Measurements from ENCODE around the gene SEL1L. TPM values are rescaled to one million over a fixed set of nuclear protein-coding genes. Genes with fewer than 3 reads are reported as not detected.

Gene SEL1L
- total RNA-seq, 1 experiment from 2014 or later: 41.4 TPM

GRCh38 chr14:81435048-81435390 lies 98.6 kb downstream of the SEL1L start:
- peaks cover 36% of the 10 kb centered on the region for H3K27me3 ChIP-seq (ENCODE audit: insufficient read depth, low read length)
- BruUV-seq (replicated peaks): no TSS peak
- DNase-seq (ENCODE audit: low read depth, low spot score) (no peak), ATAC-seq (no peak)
- peaks cover 9 to 16% of the 10 kb centered on the region in 2 experiments; a peak in 3 of 4 replicates for H3K4me1 ChIP-seq (ENCODE audit: control insufficient read depth in 1 of 2, insufficient read depth in 2 of 2, low read length in 2 of 2)
- H3K9me2 ChIP-seq (ENCODE audit: insufficient read depth): no peaks in the 10 kb centered on the region
- peak overlapping the region; percentile 38 for H2AFZ ChIP-seq (ENCODE audit: low read depth, low read length, poor library complexity, severe bottlenecking)
- H3K4me3 ChIP-seq (replicated peaks in 1 of 2; ENCODE audit: low read depth in 1 of 2, low read length in 2 of 2): peak overlapping the region in 1 of 2 experiments; percentile 59; a peak in 3 of 4 replicates
- peak overlapping the region; percentile 97 for H3K4me2 ChIP-seq (ENCODE audit: low read length)
- ChIA-PET RAD21 (ENCODE audit: low non-redundant PET in 1 of 2, low total read pairs in 2 of 2, uncharacterized antibody in 2 of 2, unreplicated experiment in 2 of 2) (no interaction called here), CTCF (no interaction called here), POLR2A (no interaction called here)
- TF ChIP-seq ZFX (IDR thresholded peaks at IDR 0.05) (no peak), SRF (IDR thresholded peaks at IDR 0.05; ENCODE audit: low read depth) (no peak), EZH2phosphoT487 (IDR thresholded peaks at IDR 0.05; ENCODE audit: borderline replicate concordance) (no peak), SP1 (IDR thresholded peaks at IDR 0.05; ENCODE audit: low read depth) (no peak), SIN3A (IDR thresholded peaks at IDR 0.05; ENCODE audit: low read depth) (no peak), YY1 (IDR thresholded peaks at IDR 0.05; ENCODE audit: extremely low read depth, insufficient replicate concordance, low read depth, low read length) (no peak), ATF3 (IDR thresholded peaks at IDR 0.05) (no peak), CBX3 (IDR thresholded peaks at IDR 0.05; ENCODE audit: low read depth) (no peak), ELF1 (IDR thresholded peaks at IDR 0.05; ENCODE audit: borderline replicate concordance, low read depth) (no peak)
- TF ChIP-seq, protein P1, sequence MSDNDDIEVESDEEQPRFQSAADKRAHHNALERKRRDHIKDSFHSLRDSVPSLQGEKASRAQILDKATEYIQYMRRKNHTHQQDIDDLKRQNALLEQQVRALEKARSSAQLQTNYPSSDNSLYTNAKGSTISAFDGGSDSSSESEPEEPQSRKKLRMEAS (IDR thresholded peaks at IDR 0.05): no peak
- intact Hi-C loops (cut with micrococcal nuclease): no loop called here
- no peaks in the 10 kb centered on the region for H3K36me3 ChIP-seq (ENCODE audit: control insufficient read depth in 1 of 2, insufficient read depth in 2 of 2, low read length in 2 of 2)
- no peaks in the 10 kb centered on the region for H4K20me1 ChIP-seq (ENCODE audit: insufficient read depth)
- no peaks in the 10 kb centered on the region for H3K9me3 ChIP-seq (ENCODE audit: control insufficient read depth in 1 of 2, insufficient read depth in 1 of 2, low read depth in 1 of 2, low read length in 2 of 2)
- H3K79me2 ChIP-seq (ENCODE audit: insufficient read depth, low read length): no peaks in the 10 kb centered on the region
- no peak overlapping the region for H3K9ac ChIP-seq (ENCODE audit: low read length)
- no peak overlapping the region for H3K27ac ChIP-seq (ENCODE audit: low read depth, low read length)

DNA sequence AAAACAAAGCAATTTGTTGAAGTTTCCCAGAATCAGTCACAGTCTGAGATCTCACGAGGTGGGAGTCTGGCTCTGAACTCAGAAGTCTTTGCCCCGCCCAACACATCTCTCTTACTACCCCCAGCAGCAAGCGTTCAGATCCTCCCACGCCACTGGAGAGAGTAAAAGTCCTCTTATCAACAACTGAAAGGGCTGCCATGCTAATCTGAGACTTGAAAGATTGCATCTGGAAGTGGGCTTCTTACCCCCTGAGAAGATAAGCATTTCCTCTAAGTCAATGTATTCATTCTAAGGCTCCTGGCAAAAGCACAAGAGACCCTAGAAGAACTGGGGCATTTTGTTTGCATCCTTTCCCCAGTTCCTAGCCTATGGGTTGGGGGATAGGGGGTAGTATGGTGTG lies 99.4 kb downstream of the SEL1L start:
- H3K4me1 ChIP-seq (ENCODE audit: control insufficient read depth in 1 of 2, insufficient read depth in 2 of 2, low read length in 2 of 2): peaks cover 9 to 16% of the 10 kb centered on the region in 2 experiments; a peak in 3 of 4 replicates
- no peak overlapping the region for H3K4me3 ChIP-seq (replicated peaks in 1 of 2; ENCODE audit: low read depth in 1 of 2, low read length in 2 of 2)
- no peaks in the 10 kb centered on the region for H3K79me2 ChIP-seq (ENCODE audit: insufficient read depth, low read length)
- no TSS peak for BruUV-seq (replicated peaks)
- H3K9ac ChIP-seq (ENCODE audit: low read length): no peak overlapping the region
- RAD21 ChIA-PET (ENCODE audit: low non-redundant PET in 1 of 2, low total read pairs in 2 of 2, uncharacterized antibody in 2 of 2, unreplicated experiment in 2 of 2): no interaction called here
- no peak overlapping the region for H3K27ac ChIP-seq (ENCODE audit: low read depth, low read length)
- H3K27me3 ChIP-seq (ENCODE audit: insufficient read depth, low read length): peaks cover 35% of the 10 kb centered on the region
- H3K9me2 ChIP-seq (ENCODE audit: insufficient read depth): no peaks in the 10 kb centered on the region
- CTCF ChIA-PET: no interaction called here
- POLR2A ChIA-PET: no interaction called here
- H3K36me3 ChIP-seq (ENCODE audit: control insufficient read depth in 1 of 2, insufficient read depth in 2 of 2, low read length in 2 of 2): no peaks in the 10 kb centered on the region
- H4K20me1 ChIP-seq (ENCODE audit: insufficient read depth): no peaks in the 10 kb centered on the region
- H2AFZ ChIP-seq (ENCODE audit: low read depth, low read length, poor library complexity, severe bottlenecking): no peak overlapping the region
- H3K9me3 ChIP-seq (ENCODE audit: control insufficient read depth in 1 of 2, insufficient read depth in 1 of 2, low read depth in 1 of 2, low read length in 2 of 2): no peaks in the 10 kb centered on the region
- TF ChIP-seq SIN3A (IDR thresholded peaks at IDR 0.05; ENCODE audit: low read depth) (no peak), TCF7L2 (IDR thresholded peaks at IDR 0.05; ENCODE audit: borderline replicate concordance, extremely low read depth, insufficient read depth, insufficient read length) (no peak), EGR1 (IDR thresholded peaks at IDR 0.05; ENCODE audit: low read depth) (no peak), ZNF274 (IDR thresholded peaks at IDR 0.05; ENCODE audit: low read depth, low read length) (no peak), JUND (IDR thresholded peaks at IDR 0.05) (no peak), EZH2 (IDR thresholded peaks at IDR 0.05) (no peak), ZFX (IDR thresholded peaks at IDR 0.05) (no peak), YY1 (IDR thresholded peaks at IDR 0.05; ENCODE audit: extremely low read depth, insufficient replicate concordance, low read depth, low read length) (no peak), FOSL1 (IDR thresholded peaks at IDR 0.05; ENCODE audit: low read depth) (no peak), SP1 (IDR thresholded peaks at IDR 0.05; ENCODE audit: low read depth) (no peak), ELF1 (IDR thresholded peaks at IDR 0.05; ENCODE audit: borderline replicate concordance, low read depth) (no peak), EZH2phosphoT487 (IDR thresholded peaks at IDR 0.05; ENCODE audit: borderline replicate concordance) (no peak), POLR2A (IDR thresholded peaks at IDR 0.05; ENCODE audit: borderline replicate concordance, extremely low read depth, insufficient read depth, insufficient read length) (no peak)
- DNase-seq (ENCODE audit: low read depth, low spot score): no peak
- no peak for ATAC-seq
- intact Hi-C loops (cut with micrococcal nuclease): no loop called here
- no peak overlapping the region for H3K4me2 ChIP-seq (ENCODE audit: low read length)
